Hepatocyte (in vitro differentiated cells): ENCODE measurements around the gene KCNJ8. TPM values are rescaled to one million over a fixed set of nuclear protein-coding genes. Genes with fewer than 3 reads are reported as not detected.

Experiments used
- DNase-seq: peaks from one replicate; pipeline ENCODE4 v3.0.0-alpha.2; 2016; ENCODE audit warnings: low spot score
- H2AFZ ChIP-seq: fragments of 200-600 bp; sonication (generic); 2 replicates; pipeline ENCODE4 v1.6.0; 2016; ENCODE audit warnings: antibody characterized with exemption, mild to moderate bottlenecking
- H3K27ac ChIP-seq: fragments of 200-600 bp; sonication (generic); 2 replicates; pipeline ENCODE4 v1.5.1; 2016; ENCODE audit warnings: mild to moderate bottlenecking
- H3K27me3 ChIP-seq: fragments of 200-600 bp; sonication (generic); 2 replicates; pipeline ENCODE4 v1.6.1; 2016
- H3K36me3 ChIP-seq: fragments of 200-600 bp; sonication (generic); replicated peaks from 2 replicates; pipeline ENCODE4 v1.5.1; 2016; ENCODE audit warnings: low read depth; ENCODE audit not compliant: insufficient read depth
- H3K4me1 ChIP-seq: fragments of 200-600 bp; sonication (generic); 2 replicates; pipeline ENCODE4 v1.5.1; 2016; ENCODE audit warnings: mild to moderate bottlenecking, moderate library complexity; ENCODE audit not compliant: insufficient read depth
- H3K4me2 ChIP-seq: fragments of 200-600 bp; sonication (generic); 2 replicates; pipeline ENCODE4 v1.6.0; 2016
- H3K4me3 ChIP-seq: fragments of 200-600 bp; sonication (generic); 2 replicates; pipeline ENCODE4 v1.5.1; 2016; ENCODE audit warnings: mild to moderate bottlenecking
- H3K79me2 ChIP-seq: fragments of 200-600 bp; sonication (generic); 2 replicates; pipeline ENCODE4 v1.6.0; 2017; ENCODE audit warnings: mild to moderate bottlenecking
- H3K9me2 ChIP-seq: fragments of 200-600 bp; sonication (generic); replicated peaks from 2 replicates; pipeline ENCODE4 v1.6.0; 2017; ENCODE audit warnings: mild to moderate bottlenecking; ENCODE audit not compliant: insufficient read depth
- H3K9me3 ChIP-seq: fragments of 200-600 bp; sonication (generic); 2 replicates; pipeline ENCODE4 v1.5.1; 2016; ENCODE audit warnings: low read depth, mild to moderate bottlenecking
- H4K20me1 ChIP-seq: fragments of 200-600 bp; sonication (generic); 2 replicates; pipeline ENCODE4 v1.6.0; 2016; ENCODE audit warnings: mild to moderate bottlenecking; ENCODE audit not compliant: insufficient read depth, poor library complexity, severe bottlenecking
- EZH2 ChIP-seq: fragments of 200-600 bp; sonication (generic); IDR thresholded peaks from 2 replicates; pipeline ENCODE4 v1.6.1; 2016; ENCODE audit warnings: antibody characterized with exemption, mild to moderate bottlenecking, borderline replicate concordance
- EZH2phosphoT487 ChIP-seq: fragments of 200-600 bp; sonication (generic); IDR thresholded peaks from one replicate; pipeline ENCODE4 v1.6.1; 2018; ENCODE audit warnings: antibody characterized with exemption, mild to moderate bottlenecking, low read depth, moderate library complexity; ENCODE audit not compliant: unreplicated experiment, severe bottlenecking
- WGBS: methylation state at CpG from one replicate; pipeline ENCODE4 v1.1.6; 2016; ENCODE audit warnings: low lambda C conversion rate; ENCODE audit errors: missing lambda C conversion rate; 5-methylcytosine and 5-hydroxymethylcytosine counted together
- polyA plus RNA-seq: library from polyadenylated mRNA; unstranded; fragments of >200 nt; fragmentation: Nextera tagmentation; extraction: Ambion mirVana; gene quantifications from 2 replicates; pipeline ENCODE4 v1.2.1, GENCODE V29; 2016
- total RNA-seq: library from RNA; depleted of rRNA; stranded (reverse); fragments of >200 nt; gene quantifications from 2 replicates; pipeline ENCODE4 v1.2.3, GENCODE V29; 2014
- TF ChIP-seq, protein P1 (sequence below): fragments of 200-600 bp; sonication (generic); IDR thresholded peaks from 2 replicates; pipeline ENCODE4 v1.5.1; 2016; ENCODE audit warnings: antibody characterized with exemption, mild to moderate bottlenecking; ENCODE audit not compliant: poor library complexity

KCNJ8 gene
- total and polyA plus RNA-seq, 2 experiments from 2014 or later: 15.8 to 37.3 TPM

- TF ChIP-seq, protein P1, sequence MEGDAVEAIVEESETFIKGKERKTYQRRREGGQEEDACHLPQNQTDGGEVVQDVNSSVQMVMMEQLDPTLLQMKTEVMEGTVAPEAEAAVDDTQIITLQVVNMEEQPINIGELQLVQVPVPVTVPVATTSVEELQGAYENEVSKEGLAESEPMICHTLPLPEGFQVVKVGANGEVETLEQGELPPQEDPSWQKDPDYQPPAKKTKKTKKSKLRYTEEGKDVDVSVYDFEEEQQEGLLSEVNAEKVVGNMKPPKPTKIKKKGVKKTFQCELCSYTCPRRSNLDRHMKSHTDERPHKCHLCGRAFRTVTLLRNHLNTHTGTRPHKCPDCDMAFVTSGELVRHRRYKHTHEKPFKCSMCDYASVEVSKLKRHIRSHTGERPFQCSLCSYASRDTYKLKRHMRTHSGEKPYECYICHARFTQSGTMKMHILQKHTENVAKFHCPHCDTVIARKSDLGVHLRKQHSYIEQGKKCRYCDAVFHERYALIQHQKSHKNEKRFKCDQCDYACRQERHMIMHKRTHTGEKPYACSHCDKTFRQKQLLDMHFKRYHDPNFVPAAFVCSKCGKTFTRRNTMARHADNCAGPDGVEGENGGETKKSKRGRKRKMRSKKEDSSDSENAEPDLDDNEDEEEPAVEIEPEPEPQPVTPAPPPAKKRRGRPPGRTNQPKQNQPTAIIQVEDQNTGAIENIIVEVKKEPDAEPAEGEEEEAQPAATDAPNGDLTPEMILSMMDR: no peak
- TF ChIP-seq EZH2: no peak
- no peak for TF ChIP-seq EZH2phosphoT487
- H4K20me1 ChIP-seq: no peaks in the 10 kb centered on the region
- 83% methylated on average over 3 of the region's 3 CpGs for WGBS
- no peaks in the 10 kb centered on the region for H3K36me3 ChIP-seq
- no peak overlapping the region for H3K4me2 ChIP-seq
- H3K9me3 ChIP-seq: no peaks in the 10 kb centered on the region
- H3K79me2 ChIP-seq: no peaks in the 10 kb centered on the region
- no peak overlapping the region for H3K27ac ChIP-seq
- no peaks in the 10 kb centered on the region for H3K27me3 ChIP-seq
- H3K4me3 ChIP-seq: no peak overlapping the region
- no peak for DNase-seq
- H2AFZ ChIP-seq: no peak overlapping the region
- no peaks in the 10 kb centered on the region for H3K9me2 ChIP-seq
- H3K4me1 ChIP-seq: no peaks in the 10 kb centered on the region
Observed at GRCh38 chr12:21731144-21731543, 43.4 kb downstream of the KCNJ8 start.

DNA sequence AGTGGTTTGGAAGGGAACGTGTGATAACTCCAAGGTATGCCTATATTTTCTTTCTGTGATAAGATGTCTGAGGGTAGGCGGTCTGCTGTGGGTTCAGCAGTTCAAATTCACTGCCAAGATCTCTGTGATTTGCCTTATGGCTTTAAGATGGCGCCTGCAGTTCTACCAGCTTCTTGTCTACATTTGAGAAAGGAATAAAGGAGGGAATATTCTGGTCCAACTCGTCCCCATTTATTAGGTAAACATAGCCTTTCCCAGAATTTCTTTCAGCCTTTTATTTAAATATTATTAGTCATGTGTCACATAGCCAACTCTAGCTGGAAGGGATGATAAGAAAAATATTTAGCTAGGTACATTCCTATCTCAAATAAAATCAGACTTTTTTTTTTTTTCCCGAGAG lies 48.8 kb downstream of the KCNJ8 start:
- no peaks in the 10 kb centered on the region for H3K36me3 ChIP-seq
- no peaks in the 10 kb centered on the region for H3K9me2 ChIP-seq
- H3K4me1 ChIP-seq: no peaks in the 10 kb centered on the region
- H3K4me3 ChIP-seq: no peak overlapping the region
- no peaks in the 10 kb centered on the region for H4K20me1 ChIP-seq
- H3K27ac ChIP-seq: no peak overlapping the region
- no peaks in the 10 kb centered on the region for H3K79me2 ChIP-seq
- H3K9me3 ChIP-seq: no peaks in the 10 kb centered on the region
- WGBS: 60% methylated on average over 5 of the region's 5 CpGs
- H2AFZ ChIP-seq: no peak overlapping the region
- H3K27me3 ChIP-seq: no peaks in the 10 kb centered on the region
- H3K4me2 ChIP-seq: no peak overlapping the region
- no peak for DNase-seq
- no peak for TF ChIP-seq EZH2phosphoT487
- no peak for TF ChIP-seq EZH2

DNA sequence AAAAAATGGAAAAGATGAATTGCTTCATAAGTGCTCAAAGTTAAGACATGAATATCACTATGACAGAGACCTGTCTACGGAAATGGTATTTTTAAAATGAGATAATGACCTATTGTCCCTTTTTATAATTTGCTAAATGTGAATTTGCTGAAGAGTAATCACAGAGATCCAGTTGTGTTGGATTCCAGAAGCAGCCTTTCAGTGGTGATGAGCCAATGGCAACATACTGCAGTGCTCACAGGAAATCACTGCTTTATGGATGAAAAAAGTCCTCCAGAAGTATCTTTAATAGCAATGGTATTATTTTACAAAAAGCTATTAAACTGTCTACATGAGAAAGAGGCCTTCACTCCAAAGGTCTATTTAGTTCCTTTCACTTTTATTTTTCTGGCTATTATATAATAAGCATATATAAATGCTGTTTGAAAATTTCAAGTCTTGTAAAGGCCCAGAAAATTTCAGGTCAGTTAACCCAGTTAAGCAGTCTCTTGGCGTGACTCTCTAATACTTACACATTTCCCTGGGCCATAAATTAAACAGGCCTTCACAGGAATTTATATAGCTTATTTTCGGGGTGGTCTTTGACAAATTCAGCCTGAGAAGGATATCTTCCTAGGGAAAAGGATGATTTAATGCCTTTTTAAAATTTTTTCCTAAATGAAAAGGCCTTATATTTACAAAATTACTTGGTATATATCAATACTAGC lies 55.4 kb downstream of the KCNJ8 start:
- H3K27me3 ChIP-seq: no peaks in the 10 kb centered on the region
- TF ChIP-seq EZH2: no peak
- TF ChIP-seq EZH2phosphoT487: no peak
- TF ChIP-seq, protein P1: no peak
- H3K27ac ChIP-seq: no peak overlapping the region
- no peaks in the 10 kb centered on the region for H3K9me2 ChIP-seq
- no peak overlapping the region for H3K4me3 ChIP-seq
- H3K4me2 ChIP-seq: no peak overlapping the region
- H4K20me1 ChIP-seq: no peaks in the 10 kb centered on the region
- H3K9me3 ChIP-seq: no peaks in the 10 kb centered on the region
- H3K79me2 ChIP-seq: no peaks in the 10 kb centered on the region
- H3K36me3 ChIP-seq: no peaks in the 10 kb centered on the region
- H3K4me1 ChIP-seq: no peaks in the 10 kb centered on the region
- no peak overlapping the region for H2AFZ ChIP-seq
- WGBS: 69% methylated on average over 3 of the region's 3 CpGs
- no peak for DNase-seq

- no peaks in the 10 kb centered on the region for H4K20me1 ChIP-seq
- no peak overlapping the region for H3K27ac ChIP-seq
- no peak for DNase-seq
- TF ChIP-seq, protein P1: no peak
- TF ChIP-seq EZH2phosphoT487 (no peak), EZH2 (no peak)
- H3K4me1 ChIP-seq: no peaks in the 10 kb centered on the region
- no peaks in the 10 kb centered on the region for H3K9me3 ChIP-seq
- no peaks in the 10 kb centered on the region for H3K27me3 ChIP-seq
- H3K79me2 ChIP-seq: no peaks in the 10 kb centered on the region
- H3K4me3 ChIP-seq: no peak overlapping the region
- H3K4me2 ChIP-seq: no peak overlapping the region
- no peaks in the 10 kb centered on the region for H3K36me3 ChIP-seq
- WGBS: 88% methylated on average over 1 of the region's 1 CpG
- no peak overlapping the region for H2AFZ ChIP-seq
- no peaks in the 10 kb centered on the region for H3K9me2 ChIP-seq
Observed at GRCh38 chr12:21718403-21718802, 56.1 kb downstream of the KCNJ8 start.
